ENCODE measurements around the gene AREG. TPM values are rescaled to one million over a fixed set of nuclear protein-coding genes. Genes with fewer than 3 reads are reported as not detected.

Gene AREG
- polyA plus RNA-seq, 2 donors = 12.8 to 17.4 TPM

GRCh38 chr4:74428276-74428675 is 16.7 kb upstream of the AREG start:
- H3K27me3 ChIP-seq (ENCODE audit: control insufficient read depth in 1 of 2, insufficient read depth in 2 of 2, low read length in 2 of 2) = no peaks in the 10 kb centered on the region
- no peak overlapping the region for H3K4me3 ChIP-seq (ENCODE audit: low read depth in 1 of 2, low read length in 2 of 2)
- no peak overlapping the region for H3K27ac ChIP-seq (ENCODE audit: low read depth in 2 of 2, low read length in 1 of 2)
- H3K4me1 ChIP-seq (ENCODE audit: control insufficient read depth in 2 of 2, insufficient read depth in 2 of 2, low read length in 1 of 2) = no peaks in the 10 kb centered on the region
- no peaks in the 10 kb centered on the region for H3K36me3 ChIP-seq (ENCODE audit: control insufficient read depth in 2 of 2, insufficient read depth in 2 of 2, low read length in 1 of 2)
- H3K9me3 ChIP-seq (ENCODE audit: control insufficient read depth in 2 of 2, insufficient read depth in 1 of 2, low read depth in 1 of 2, low read length in 1 of 2) = no peaks in the 10 kb centered on the region

DNA sequence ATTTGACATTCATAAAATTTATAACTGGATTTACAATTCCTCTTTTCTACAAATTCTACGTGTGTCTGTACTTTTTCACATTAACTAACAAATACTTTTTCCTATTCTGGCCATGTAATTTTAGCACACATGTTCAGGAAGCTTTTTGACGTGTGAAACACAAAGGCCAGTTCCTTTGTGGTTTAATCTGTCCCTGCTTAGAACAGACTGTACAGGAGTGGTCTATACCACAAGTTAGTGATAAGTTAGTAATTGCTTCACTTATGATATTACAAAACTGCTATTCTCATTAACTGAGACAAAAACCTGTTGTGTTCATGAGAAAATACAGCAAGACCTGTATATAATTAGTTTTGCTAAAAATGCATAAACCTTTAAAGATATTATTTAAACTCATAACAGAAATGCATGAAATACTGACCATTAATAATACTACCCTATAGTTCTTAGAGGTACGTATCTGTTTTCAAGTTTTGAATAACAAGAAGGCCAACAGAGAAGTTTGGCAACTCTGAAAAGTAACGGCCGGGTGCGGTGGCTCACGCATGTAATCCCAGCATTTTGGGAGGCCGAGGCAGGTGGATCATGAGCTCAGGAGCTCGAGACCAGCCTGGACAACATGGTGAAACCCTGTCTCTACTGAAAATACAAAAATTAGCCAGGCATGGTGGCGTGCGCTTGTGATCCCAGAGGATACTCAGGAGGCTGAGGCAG is 13.7 kb upstream of the AREG start:
- no peaks in the 10 kb centered on the region for H3K9me3 ChIP-seq (ENCODE audit: control insufficient read depth in 2 of 2, insufficient read depth in 1 of 2, low read depth in 1 of 2, low read length in 1 of 2)
- no peak overlapping the region for H3K27ac ChIP-seq (ENCODE audit: low read depth in 2 of 2, low read length in 1 of 2)
- no peaks in the 10 kb centered on the region for H3K27me3 ChIP-seq (ENCODE audit: control insufficient read depth in 1 of 2, insufficient read depth in 2 of 2, low read length in 2 of 2)
- no peak overlapping the region for H3K4me3 ChIP-seq (ENCODE audit: low read depth in 1 of 2, low read length in 2 of 2)
- no peaks in the 10 kb centered on the region for H3K36me3 ChIP-seq (ENCODE audit: control insufficient read depth in 2 of 2, insufficient read depth in 2 of 2, low read length in 1 of 2)
- WGBS, 2 donors = 78 to 80% methylated on average over 11 of the region's 11 CpGs
- H3K4me1 ChIP-seq (ENCODE audit: control insufficient read depth in 2 of 2, insufficient read depth in 2 of 2, low read length in 1 of 2) = no peaks in the 10 kb centered on the region

DNA sequence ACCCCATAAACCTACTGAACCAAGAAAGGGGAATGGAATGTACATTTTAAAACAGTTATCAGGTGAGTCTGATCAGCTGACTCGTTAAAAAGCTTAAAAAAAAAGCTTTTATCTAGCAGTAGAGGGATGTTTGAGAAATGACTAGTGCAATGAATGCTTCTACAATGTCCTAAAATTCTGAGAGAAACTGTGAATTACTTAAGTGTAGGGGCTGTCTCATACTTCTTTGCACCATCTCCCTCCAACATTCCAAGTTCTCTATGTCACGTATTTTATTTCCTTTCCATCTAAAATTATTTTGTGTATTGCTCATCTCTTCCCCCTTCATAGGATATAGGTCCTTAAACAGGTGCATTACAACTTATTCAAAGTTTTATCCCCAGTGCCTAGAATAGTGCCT is 11.9 kb upstream of the AREG start:
- Histone ChIP-seq H3K4me3 (ENCODE audit: low read depth in 1 of 2, low read length in 2 of 2) (no peak overlapping the region), H3K27me3 (ENCODE audit: control insufficient read depth in 1 of 2, insufficient read depth in 2 of 2, low read length in 2 of 2) (no peaks in the 10 kb centered on the region), H3K9me3 (ENCODE audit: control insufficient read depth in 2 of 2, insufficient read depth in 1 of 2, low read depth in 1 of 2, low read length in 1 of 2) (no peaks in the 10 kb centered on the region), H3K36me3 (ENCODE audit: control insufficient read depth in 2 of 2, insufficient read depth in 2 of 2, low read length in 1 of 2) (no peaks in the 10 kb centered on the region), H3K4me1 (ENCODE audit: control insufficient read depth in 2 of 2, insufficient read depth in 2 of 2, low read length in 1 of 2) (no peaks in the 10 kb centered on the region), H3K27ac (ENCODE audit: low read depth in 2 of 2, low read length in 1 of 2) (no peak overlapping the region)
- WGBS, 2 donors = 82 to 83% methylated on average over 2 of the region's 2 CpGs

GRCh38 chr4:74433541-74434172 is 11.3 kb upstream of the AREG start:
- no peak overlapping the region for H3K27ac ChIP-seq (ENCODE audit: low read depth in 2 of 2, low read length in 1 of 2)
- 76 to 82% methylated on average over 7 of the region's 7 CpGs for WGBS, 2 donors

DNA sequence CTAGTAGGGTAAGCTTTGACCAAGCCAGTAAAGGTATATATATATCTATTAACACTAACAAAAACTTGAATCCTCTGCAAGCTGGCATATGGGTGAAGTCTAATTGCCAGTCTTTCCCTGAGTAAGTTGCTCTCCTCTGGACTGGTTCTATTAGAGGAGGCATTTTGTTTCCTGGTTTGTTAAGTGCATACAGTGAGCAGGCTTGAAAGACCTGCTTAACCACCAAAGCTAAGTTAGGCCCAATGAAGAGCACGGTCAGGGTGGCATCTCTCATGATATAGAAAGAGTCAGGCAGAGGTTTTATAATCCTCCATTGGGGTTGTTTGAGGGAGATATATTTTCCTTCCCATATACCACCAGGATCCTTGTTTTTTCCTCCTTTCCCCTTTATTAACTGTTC is 9.6 kb upstream of the AREG start:
- 59 to 65% methylated on average over 1 of the region's 1 CpG for WGBS, 2 donors
- Histone ChIP-seq H3K27me3 (ENCODE audit: control insufficient read depth in 1 of 2, insufficient read depth in 2 of 2, low read length in 2 of 2) (no peaks in the 10 kb centered on the region), H3K27ac (ENCODE audit: low read depth in 2 of 2, low read length in 1 of 2) (no peak overlapping the region)

More at GRCh38 chr4:74433541-74434172, 11.3 kb upstream of the AREG start:
- Histone ChIP-seq H3K9me3 (ENCODE audit: control insufficient read depth in 2 of 2, insufficient read depth in 1 of 2, low read depth in 1 of 2, low read length in 1 of 2) (no peaks in the 10 kb centered on the region), H3K4me1 (ENCODE audit: control insufficient read depth in 2 of 2, insufficient read depth in 2 of 2, low read length in 1 of 2) (no peaks in the 10 kb centered on the region), H3K36me3 (ENCODE audit: control insufficient read depth in 2 of 2, insufficient read depth in 2 of 2, low read length in 1 of 2) (no peaks in the 10 kb centered on the region), H3K4me3 (ENCODE audit: low read depth in 1 of 2, low read length in 2 of 2) (no peak overlapping the region), H3K27me3 (ENCODE audit: control insufficient read depth in 1 of 2, insufficient read depth in 2 of 2, low read length in 2 of 2) (no peaks in the 10 kb centered on the region)

DNA sequence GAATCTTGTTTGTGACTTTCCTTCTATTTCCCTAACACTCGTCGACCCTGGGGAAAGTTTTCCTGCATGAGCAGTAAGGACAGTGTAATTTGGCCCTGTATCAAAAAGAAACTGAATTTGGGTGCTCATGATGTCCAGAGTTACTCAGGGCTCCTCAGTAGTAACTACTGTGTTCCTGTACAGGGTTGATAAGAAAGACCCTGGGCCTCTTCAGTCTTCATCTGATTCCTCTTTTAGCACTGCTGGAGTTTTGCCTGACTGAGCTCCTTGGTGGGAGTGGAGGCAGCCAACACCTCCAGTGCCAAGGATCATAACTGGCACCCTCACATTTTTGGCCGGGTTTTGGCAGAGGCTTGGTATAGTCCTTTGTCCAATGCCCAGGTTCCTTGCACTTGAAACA is 7.1 kb upstream of the AREG start:
- Histone ChIP-seq H3K4me3 (ENCODE audit: low read depth in 1 of 2, low read length in 2 of 2) (no peak overlapping the region), H3K4me1 (ENCODE audit: control insufficient read depth in 2 of 2, insufficient read depth in 2 of 2, low read length in 1 of 2) (no peaks in the 10 kb centered on the region), H3K27ac (ENCODE audit: low read depth in 2 of 2, low read length in 1 of 2) (no peak overlapping the region), H3K36me3 (ENCODE audit: control insufficient read depth in 2 of 2, insufficient read depth in 2 of 2, low read length in 1 of 2) (no peaks in the 10 kb centered on the region), H3K9me3 (ENCODE audit: control insufficient read depth in 2 of 2, insufficient read depth in 1 of 2, low read depth in 1 of 2, low read length in 1 of 2) (no peaks in the 10 kb centered on the region), H3K27me3 (ENCODE audit: control insufficient read depth in 1 of 2, insufficient read depth in 2 of 2, low read length in 2 of 2) (no peaks in the 10 kb centered on the region)
- 89% methylated on average over 3 of the region's 3 CpGs for WGBS, 2 donors

More for the DNA sequence above, 9.6 kb upstream of the AREG start:
- Histone ChIP-seq H3K36me3 (ENCODE audit: control insufficient read depth in 2 of 2, insufficient read depth in 2 of 2, low read length in 1 of 2) (no peaks in the 10 kb centered on the region), H3K4me1 (ENCODE audit: control insufficient read depth in 2 of 2, insufficient read depth in 2 of 2, low read length in 1 of 2) (no peaks in the 10 kb centered on the region), H3K9me3 (ENCODE audit: control insufficient read depth in 2 of 2, insufficient read depth in 1 of 2, low read depth in 1 of 2, low read length in 1 of 2) (no peaks in the 10 kb centered on the region), H3K4me3 (ENCODE audit: low read depth in 1 of 2, low read length in 2 of 2) (no peak overlapping the region)

DNA sequence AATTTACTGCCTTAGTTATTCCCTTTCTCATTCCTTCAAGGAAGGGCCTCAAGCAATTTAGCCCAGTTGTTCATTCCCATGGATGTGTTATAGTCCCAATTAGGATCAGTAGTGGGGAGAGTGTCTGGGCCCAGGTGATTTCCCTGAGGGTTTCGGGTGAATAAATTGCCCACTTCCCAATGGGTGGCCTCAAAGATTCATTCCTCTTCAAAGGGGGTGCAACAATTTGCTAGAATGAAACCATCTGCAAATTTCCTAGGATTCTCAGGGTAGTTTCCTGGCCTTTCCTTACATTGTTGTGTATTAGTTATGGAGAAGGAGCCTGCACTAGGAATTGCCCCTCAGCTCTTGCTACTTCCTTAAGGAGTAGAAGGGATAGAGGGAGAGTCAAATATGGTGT is 6.3 kb upstream of the AREG start:
- Histone ChIP-seq H3K27me3 (ENCODE audit: control insufficient read depth in 1 of 2, insufficient read depth in 2 of 2, low read length in 2 of 2) (no peaks in the 10 kb centered on the region), H3K27ac (ENCODE audit: low read depth in 2 of 2, low read length in 1 of 2) (no peak overlapping the region), H3K4me1 (ENCODE audit: control insufficient read depth in 2 of 2, insufficient read depth in 2 of 2, low read length in 1 of 2) (no peaks in the 10 kb centered on the region), H3K9me3 (ENCODE audit: control insufficient read depth in 2 of 2, insufficient read depth in 1 of 2, low read depth in 1 of 2, low read length in 1 of 2) (no peaks in the 10 kb centered on the region), H3K4me3 (ENCODE audit: low read depth in 1 of 2, low read length in 2 of 2) (no peak overlapping the region), H3K36me3 (ENCODE audit: control insufficient read depth in 2 of 2, insufficient read depth in 2 of 2, low read length in 1 of 2) (no peaks in the 10 kb centered on the region)
- 94 to 97% methylated on average over 1 of the region's 1 CpG for WGBS, 2 donors

DNA sequence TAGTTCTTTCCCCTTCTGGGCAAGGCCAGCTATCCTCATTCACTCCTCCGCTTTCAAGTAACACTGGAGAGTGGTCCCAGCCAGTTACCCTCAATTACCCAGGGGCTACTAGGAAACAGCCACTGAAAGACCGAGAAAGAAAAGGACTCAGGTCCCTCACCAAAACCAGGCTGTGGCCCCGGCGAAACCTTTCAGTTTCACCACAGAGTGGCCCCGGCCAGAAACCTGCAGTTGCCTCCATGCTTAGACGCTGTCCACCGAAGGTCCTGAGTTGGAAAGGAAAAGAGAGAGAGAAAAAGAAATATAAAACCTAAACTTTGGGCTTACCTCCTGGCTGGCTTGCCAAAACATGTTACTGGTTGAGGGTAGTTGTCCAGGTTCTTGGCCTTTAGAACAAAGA is 5.0 kb upstream of the AREG start:
- no peak overlapping the region for H3K27ac ChIP-seq (ENCODE audit: low read depth in 2 of 2, low read length in 1 of 2)
- WGBS, 2 donors = 91 to 95% methylated on average over 7 of the region's 7 CpGs
- H3K36me3 ChIP-seq (ENCODE audit: control insufficient read depth in 2 of 2, insufficient read depth in 2 of 2, low read length in 1 of 2) = no peaks in the 10 kb centered on the region
- no peaks in the 10 kb centered on the region for H3K9me3 ChIP-seq (ENCODE audit: control insufficient read depth in 2 of 2, insufficient read depth in 1 of 2, low read depth in 1 of 2, low read length in 1 of 2)
- no peaks in the 10 kb centered on the region for H3K4me1 ChIP-seq (ENCODE audit: control insufficient read depth in 2 of 2, insufficient read depth in 2 of 2, low read length in 1 of 2)
- H3K4me3 ChIP-seq (ENCODE audit: low read depth in 1 of 2, low read length in 2 of 2) = no peak overlapping the region
- H3K27me3 ChIP-seq (ENCODE audit: control insufficient read depth in 1 of 2, insufficient read depth in 2 of 2, low read length in 2 of 2) = no peaks in the 10 kb centered on the region

- Histone ChIP-seq H3K9me3 (ENCODE audit: control insufficient read depth in 2 of 2, insufficient read depth in 1 of 2, low read depth in 1 of 2, low read length in 1 of 2) (no peaks in the 10 kb centered on the region), H3K36me3 (ENCODE audit: control insufficient read depth in 2 of 2, insufficient read depth in 2 of 2, low read length in 1 of 2) (no peaks in the 10 kb centered on the region), H3K27ac (ENCODE audit: low read depth in 2 of 2, low read length in 1 of 2) (no peak overlapping the region), H3K27me3 (ENCODE audit: control insufficient read depth in 1 of 2, insufficient read depth in 2 of 2, low read length in 2 of 2) (no peaks in the 10 kb centered on the region), H3K4me1 (ENCODE audit: control insufficient read depth in 2 of 2, insufficient read depth in 2 of 2, low read length in 1 of 2) (no peaks in the 10 kb centered on the region), H3K4me3 (ENCODE audit: low read depth in 1 of 2, low read length in 2 of 2) (no peak overlapping the region)
- WGBS, 2 donors = 92 to 95% methylated on average over 4 of the region's 4 CpGs
These were observed 4.6 kb upstream of the AREG start for GRCh38 chr4:74440356-74440755.

DNA sequence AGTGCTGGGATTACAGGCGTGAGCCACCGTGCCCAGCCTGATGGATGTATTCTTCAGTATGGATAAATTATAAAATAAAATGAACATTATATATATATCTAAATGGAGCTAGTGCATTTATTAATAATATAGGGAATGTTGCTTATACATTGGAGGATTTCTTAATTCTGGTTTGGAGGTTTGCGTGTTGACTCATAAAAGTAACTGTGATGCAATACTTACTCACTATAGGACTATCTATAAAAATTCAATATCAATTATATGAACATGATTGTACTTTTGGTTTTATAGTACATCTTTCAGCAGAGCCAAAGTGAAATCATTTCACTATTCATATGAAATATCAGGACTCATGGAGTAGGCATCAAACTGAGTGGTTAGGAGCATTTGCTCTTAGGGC is 3.2 kb upstream of the AREG start:
- Histone ChIP-seq H3K36me3 (ENCODE audit: control insufficient read depth in 2 of 2, insufficient read depth in 2 of 2, low read length in 1 of 2) (no peaks in the 10 kb centered on the region), H3K4me3 (ENCODE audit: low read depth in 1 of 2, low read length in 2 of 2) (no peak overlapping the region), H3K27ac (ENCODE audit: low read depth in 2 of 2, low read length in 1 of 2) (no peak overlapping the region), H3K4me1 (ENCODE audit: control insufficient read depth in 2 of 2, insufficient read depth in 2 of 2, low read length in 1 of 2) (no peaks in the 10 kb centered on the region), H3K27me3 (ENCODE audit: control insufficient read depth in 1 of 2, insufficient read depth in 2 of 2, low read length in 2 of 2) (no peaks in the 10 kb centered on the region), H3K9me3 (ENCODE audit: control insufficient read depth in 2 of 2, insufficient read depth in 1 of 2, low read depth in 1 of 2, low read length in 1 of 2) (no peaks in the 10 kb centered on the region)
- 95 to 97% methylated on average over 3 of the region's 3 CpGs for WGBS, 2 donors

All from esophagus (tissue), 2 donors.